Measurements from ENCODE around the gene SIX1. TPM values are rescaled to one million over a fixed set of nuclear protein-coding genes. Genes with fewer than 3 reads are reported as not detected.

Gene SIX1
- total and polyA plus RNA-seq, 2 experiments from 2014 or later: 0.35 to 0.71 TPM

DNA sequence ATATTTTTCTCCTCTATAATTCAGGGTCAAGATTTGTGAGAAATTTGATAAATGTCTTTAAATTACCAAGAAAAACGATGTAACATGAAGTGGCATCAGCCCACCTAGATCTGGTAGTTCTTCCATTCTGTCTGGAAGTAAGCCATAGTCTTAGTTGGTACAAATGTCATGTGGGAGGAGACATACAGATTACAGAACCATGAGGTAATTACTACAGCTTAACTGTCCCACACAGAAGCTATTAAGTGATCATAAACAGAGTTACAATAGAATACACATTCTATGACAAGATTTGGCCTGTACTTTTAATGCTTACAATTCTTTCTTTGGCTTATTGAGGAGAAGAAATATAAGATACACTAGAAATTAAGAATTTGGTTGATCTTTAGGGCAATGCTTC is 13.7 kb upstream of the SIX1 start:
- DNase-seq (ENCODE audit: low spot score) (no peak), ATAC-seq (no peak)
- Histone ChIP-seq H3K27me3 (ENCODE audit: insufficient read depth) (peaks cover 37% of the 10 kb centered on the region), H3K4me3 (no peak overlapping the region), H3K27ac (ENCODE audit: low read depth) (no peak overlapping the region), H3K4me2 (no peak overlapping the region), H2AFZ (no peak overlapping the region), H3K9me2 (ENCODE audit: insufficient read depth) (no peaks in the 10 kb centered on the region), H3K4me1 (ENCODE audit: insufficient read depth) (peaks cover 13% of the 10 kb centered on the region), H4K20me1 (replicated peaks; ENCODE audit: insufficient read depth) (no peaks in the 10 kb centered on the region), H3K79me2 (replicated peaks; ENCODE audit: insufficient read depth) (no peaks in the 10 kb centered on the region), H3F3A (replicated peaks; ENCODE audit: low read depth) (no peaks in the 10 kb centered on the region; the same call in 1 of the 2 replicates), H3K36me3 (ENCODE audit: insufficient read depth) (no peaks in the 10 kb centered on the region)
- Mint-ChIP-seq H3K4me3 (no peak overlapping the region), H3K27ac (no peak overlapping the region), H3K9me3 (no peaks in the 10 kb centered on the region), H3K4me1 (peaks cover 15% of the 10 kb centered on the region), H3K36me3 (ENCODE audit: low read depth) (no peaks in the 10 kb centered on the region), H3K27me3 (ENCODE audit: insufficient read depth, low read depth, poor library complexity) (peaks cover 27% of the 10 kb centered on the region)
- TF ChIP-seq JUNB (IDR thresholded peaks at IDR 0.05; ENCODE audit: unreplicated experiment) (no peak), STAT1 (IDR thresholded peaks at IDR 0.05; ENCODE audit: unreplicated experiment) (no peak)

DNA sequence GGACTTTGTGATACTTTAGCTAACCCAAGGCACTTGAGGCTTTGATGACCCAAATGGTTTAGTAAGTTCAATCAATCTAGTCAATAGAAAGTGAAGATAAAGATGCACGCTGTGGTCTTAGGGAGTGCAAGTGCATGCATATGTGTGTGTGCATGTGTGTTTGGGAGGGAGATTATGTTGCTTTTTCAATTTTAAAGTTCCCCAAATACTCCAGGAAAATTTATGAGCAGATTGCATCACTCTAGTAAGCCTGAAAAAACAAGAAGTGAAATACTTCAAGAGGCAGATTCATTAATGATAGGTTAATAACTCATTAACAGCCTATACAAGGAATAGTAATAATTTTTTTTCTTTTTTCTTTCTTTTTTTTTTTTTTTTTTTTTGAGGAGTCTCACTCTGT is 12.4 kb upstream of the SIX1 start:
- peaks cover 39% of the 10 kb centered on the region for H3K27me3 Mint-ChIP-seq (ENCODE audit: insufficient read depth, low read depth, poor library complexity)
- Histone ChIP-seq H3K4me3 (no peak overlapping the region), H3K4me1 (ENCODE audit: insufficient read depth) (peaks cover 18% of the 10 kb centered on the region), H3K27ac (ENCODE audit: low read depth) (no peak overlapping the region), H3K9me2 (ENCODE audit: insufficient read depth) (no peaks in the 10 kb centered on the region), H3K27me3 (ENCODE audit: insufficient read depth) (peaks cover 50% of the 10 kb centered on the region), H4K20me1 (replicated peaks; ENCODE audit: insufficient read depth) (no peaks in the 10 kb centered on the region), H3F3A (replicated peaks; ENCODE audit: low read depth) (peaks cover under 1% of the 10 kb centered on the region; the same call in 1 of the 2 replicates), H3K36me3 (ENCODE audit: insufficient read depth) (no peaks in the 10 kb centered on the region), H3K4me2 (no peak overlapping the region), H3K79me2 (replicated peaks; ENCODE audit: insufficient read depth) (no peaks in the 10 kb centered on the region), H2AFZ (no peak overlapping the region)
- H3K9me3 Mint-ChIP-seq: no peaks in the 10 kb centered on the region
- H3K4me1 Mint-ChIP-seq: peaks cover 19% of the 10 kb centered on the region
- no peak for DNase-seq (ENCODE audit: low spot score)
- H3K36me3 Mint-ChIP-seq (ENCODE audit: low read depth): no peaks in the 10 kb centered on the region
- H3K4me3 Mint-ChIP-seq: no peak overlapping the region
- H3K27ac Mint-ChIP-seq: no peak overlapping the region
- TF ChIP-seq, protein P1, sequence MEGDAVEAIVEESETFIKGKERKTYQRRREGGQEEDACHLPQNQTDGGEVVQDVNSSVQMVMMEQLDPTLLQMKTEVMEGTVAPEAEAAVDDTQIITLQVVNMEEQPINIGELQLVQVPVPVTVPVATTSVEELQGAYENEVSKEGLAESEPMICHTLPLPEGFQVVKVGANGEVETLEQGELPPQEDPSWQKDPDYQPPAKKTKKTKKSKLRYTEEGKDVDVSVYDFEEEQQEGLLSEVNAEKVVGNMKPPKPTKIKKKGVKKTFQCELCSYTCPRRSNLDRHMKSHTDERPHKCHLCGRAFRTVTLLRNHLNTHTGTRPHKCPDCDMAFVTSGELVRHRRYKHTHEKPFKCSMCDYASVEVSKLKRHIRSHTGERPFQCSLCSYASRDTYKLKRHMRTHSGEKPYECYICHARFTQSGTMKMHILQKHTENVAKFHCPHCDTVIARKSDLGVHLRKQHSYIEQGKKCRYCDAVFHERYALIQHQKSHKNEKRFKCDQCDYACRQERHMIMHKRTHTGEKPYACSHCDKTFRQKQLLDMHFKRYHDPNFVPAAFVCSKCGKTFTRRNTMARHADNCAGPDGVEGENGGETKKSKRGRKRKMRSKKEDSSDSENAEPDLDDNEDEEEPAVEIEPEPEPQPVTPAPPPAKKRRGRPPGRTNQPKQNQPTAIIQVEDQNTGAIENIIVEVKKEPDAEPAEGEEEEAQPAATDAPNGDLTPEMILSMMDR (conservative IDR thresholded peaks at IDR 0.05; ENCODE audit: low read depth in 2 of 2): no peak
- TF ChIP-seq, protein P2, sequence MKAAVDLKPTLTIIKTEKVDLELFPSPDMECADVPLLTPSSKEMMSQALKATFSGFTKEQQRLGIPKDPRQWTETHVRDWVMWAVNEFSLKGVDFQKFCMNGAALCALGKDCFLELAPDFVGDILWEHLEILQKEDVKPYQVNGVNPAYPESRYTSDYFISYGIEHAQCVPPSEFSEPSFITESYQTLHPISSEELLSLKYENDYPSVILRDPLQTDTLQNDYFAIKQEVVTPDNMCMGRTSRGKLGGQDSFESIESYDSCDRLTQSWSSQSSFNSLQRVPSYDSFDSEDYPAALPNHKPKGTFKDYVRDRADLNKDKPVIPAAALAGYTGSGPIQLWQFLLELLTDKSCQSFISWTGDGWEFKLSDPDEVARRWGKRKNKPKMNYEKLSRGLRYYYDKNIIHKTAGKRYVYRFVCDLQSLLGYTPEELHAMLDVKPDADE (IDR thresholded peaks at IDR 0.05): no peak
- TF ChIP-seq ZNF331 (CRISPR knock-in tag; IDR thresholded peaks at IDR 0.05; ENCODE audit: low read depth) (no peak), ZNF114 (CRISPR knock-in tag; IDR thresholded peaks at IDR 0.05) (no peak), CREB1 (CRISPR knock-in tag; IDR thresholded peaks at IDR 0.05; ENCODE audit: low read depth) (no peak), POLR2AphosphoS5 (IDR thresholded peaks at IDR 0.05; ENCODE audit: low read depth) (no peak), EZH2 (IDR thresholded peaks at IDR 0.05; ENCODE audit: low read depth, unreplicated experiment) (no peak), STAT1 (IDR thresholded peaks at IDR 0.05; ENCODE audit: unreplicated experiment) (no peak)
- ATAC-seq: no peak
